K562 (cell line): ENCODE measurements around the gene NPAS2. TPM values are rescaled to one million over a fixed set of nuclear protein-coding genes. Genes with fewer than 3 reads are reported as not detected.
A peak's percentile ranks its signal among the peaks of the same experiment; 100 is the strongest.

Source experiments
- CBFB ChIP-seq: sonication (generic); formaldehyde crosslinking; IDR thresholded peaks from 2 replicates; pipeline ENCODE4 v1.4.0; 2020; ENCODE audit warnings: mild to moderate bottlenecking, missing genetic modification reagents
- HIVEP1 ChIP-seq: fragments of 250-450 bp; sonication (Bioruptor Pico); IDR thresholded peaks from 2 replicates; pipeline ENCODE4 v1.4.0; 2020; ENCODE audit warnings: mild to moderate bottlenecking
- HNRNPK ChIP-seq: fragments of 200-400 bp; formaldehyde crosslinking; IDR thresholded peaks from one replicate; pipeline ENCODE4 v1.6.1; 2018; ENCODE audit warnings: mild to moderate bottlenecking, low read depth, low read length; ENCODE audit not compliant: poor library complexity, severe bottlenecking
- KLF10 ChIP-seq: fragments of 250-450 bp; sonication (Bioruptor Pico); IDR thresholded peaks from 2 replicates; pipeline ENCODE4 v1.6.1; 2021; ENCODE audit warnings: matching md5 sums
- MCM2 ChIP-seq: fragments of 450-650 bp; IDR thresholded peaks from 2 replicates; pipeline ENCODE4 v1.6.1; 2017; ENCODE audit warnings: low read depth, mild to moderate bottlenecking
- MEF2A ChIP-seq: IDR thresholded peaks from 2 replicates; pipeline ENCODE4 v1.6.1; 2011; ENCODE audit warnings: low read depth, mild to moderate bottlenecking, low read length, moderate library complexity; ENCODE audit not compliant: control insufficient read depth
- MYNN ChIP-seq, 2 experiments: sonication (generic); formaldehyde crosslinking in 1 of 2; IDR thresholded peaks; 2 replicates each; pipeline versions ENCODE4 v1.5.0 to v1.6.1; 2016 to 2020; ENCODE audit warnings: antibody characterized with exemption in 1 of 2, missing genetic modification reagents in 1 of 2
- POLR3G ChIP-seq: IDR thresholded peaks from 2 replicates; pipeline ENCODE4 v1.6.1; 2011; ENCODE audit not compliant: insufficient read length, insufficient replicate concordance; ENCODE audit errors: extremely low read depth
- RAD21 ChIP-seq, 2 experiments: fragments of 250-450 bp in 1 of 2; fragments of 450-650 bp in 1 of 2; sonication (Bioruptor Pico) in 1 of 2; formaldehyde crosslinking in 1 of 2; IDR thresholded peaks in 1 of 2; conservative IDR thresholded peaks in 1 of 2; 2 replicates each; pipeline versions ENCODE4 v1.4.0 to v1.8.0; 2020 to 2022; ENCODE audit warnings: mild to moderate bottlenecking in 2 of 2, moderate library complexity in 1 of 2
- RBM15 ChIP-seq: fragments of 200-400 bp; formaldehyde crosslinking; IDR thresholded peaks from 2 replicates; pipeline ENCODE4 v1.6.1; 2018; ENCODE audit warnings: mild to moderate bottlenecking, low read length, moderate library complexity; ENCODE audit not compliant: insufficient read depth
- RBM39 ChIP-seq: fragments of 200-400 bp; formaldehyde crosslinking; optimal IDR thresholded peaks from 2 replicates; pipeline ENCODE3; 2018; ENCODE audit warnings: low read depth, low read length
- TEAD4 ChIP-seq, 2 experiments: sonication (generic) in 1 of 2; formaldehyde crosslinking in 1 of 2; IDR thresholded peaks; 2 replicates each; pipeline versions ENCODE4 v1.6.1 to v1.8.0; 2012 to 2022; ENCODE audit warnings: borderline replicate concordance in 1 of 2, inconsistent platforms in 1 of 2, low read length in 1 of 2, mild to moderate bottlenecking in 1 of 2, missing genetic modification reagents in 1 of 2
- U2AF2 ChIP-seq: fragments of 200-400 bp; formaldehyde crosslinking; optimal IDR thresholded peaks from 2 replicates; pipeline ENCODE3; 2017; ENCODE audit warnings: low read depth, mild to moderate bottlenecking, low read length
- polyA plus RNA-seq, 8 experiments: library from polyadenylated mRNA; depleted of rRNA in 4 of 8; stranded (reverse) in 5 of 8; unstranded in 3 of 8; fragments of >200 nt; fragmentation: Nextera tagmentation in 2 of 8; fragmentation: Illumina TruSeq in 1 of 8; extraction: Ambion mirVana in 2 of 8; extraction: Trizol in 1 of 8; gene quantifications; 2 replicates each; pipeline versions ENCODE4 v1.2.1 to v1.2.3, GENCODE V29; 2011 to 2014; ENCODE audit warnings: inconsistent platforms in 1 of 8, missing spikeins in 1 of 8
- total RNA-seq, 7 experiments: library from RNA; depleted of rRNA in 6 of 7; stranded (reverse); fragments of >200 nt in 6 of 7; fragmentation: Illumina TruSeq in 2 of 7; extraction: Trizol in 2 of 7; gene quantifications; 2 replicates each; pipeline versions ENCODE4 v1.2.1 to v1.2.3, GENCODE V29; 2011 to 2021; ENCODE audit warnings: low replicate concordance in 1 of 7
- TF ChIP-seq, protein P1 (sequence below), 2 experiments: fragments of 450-650 bp; formaldehyde crosslinking in 1 of 2; IDR thresholded peaks; 2 replicates each; pipeline versions ENCODE4 v1.4.0 to v1.6.1; 2014 to 2020; ENCODE audit warnings: mild to moderate bottlenecking in 2 of 2, borderline replicate concordance in 1 of 2, low read depth in 1 of 2
- TF ChIP-seq, protein P2 (sequence below): fragments of 250-450 bp; sonication (Bioruptor Pico); IDR thresholded peaks from 2 replicates; pipeline ENCODE4 v1.8.0; 2021; ENCODE audit warnings: mild to moderate bottlenecking, moderate library complexity
- TF ChIP-seq, protein P3 (sequence below), 2 experiments: fragments of 250-450 bp in 1 of 2; fragments of 450-650 bp in 1 of 2; sonication (Bioruptor Pico) in 1 of 2; IDR thresholded peaks; 2 replicates each; pipeline versions ENCODE4 v1.6.1 to v1.8.0; 2016 to 2021; ENCODE audit warnings: mild to moderate bottlenecking in 2 of 2, moderate library complexity in 2 of 2, missing compliant biosample characterization in 1 of 2, missing genetic modification characterization in 1 of 2

The NPAS2 gene
- total and polyA plus RNA-seq, 9 of the 15 experiments (the other 6 are each of a cell fraction or from before 2014, with no cell fraction given) = 0.06 to 0.29 (median 0.07) TPM; not detected in 5

DNA sequence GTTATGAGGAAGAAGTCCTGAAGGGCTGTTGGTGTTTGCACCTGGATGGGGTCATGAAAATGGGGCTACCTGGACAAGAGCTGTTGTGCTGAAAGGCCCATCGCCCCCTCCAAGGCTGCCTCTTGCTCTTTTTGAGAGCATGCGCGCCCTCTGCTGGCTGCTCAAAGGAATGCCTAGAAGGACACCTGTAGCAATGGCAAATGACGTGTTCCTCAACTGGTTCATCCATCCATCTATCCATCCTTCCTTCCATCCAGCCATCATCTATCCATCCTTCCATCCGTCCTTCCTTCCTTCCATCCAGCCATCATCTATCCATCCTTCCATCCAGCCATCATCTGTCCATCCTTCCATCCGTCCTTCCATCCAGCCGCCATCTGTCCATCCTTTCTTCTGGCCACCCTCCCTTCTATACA is 165.0 kb downstream of the NPAS2 start (continued):
- TF ChIP-seq RBM15 = no peak
- no peak for TF ChIP-seq HNRNPK
- TF ChIP-seq U2AF2 = no peak
- TF ChIP-seq POLR3G = no peak
- no peak for TF ChIP-seq RBM39
- no peak for TF ChIP-seq HIVEP1
- TF ChIP-seq KLF10 (CRISPR knock-in tag) = no peak
- no peak for TF ChIP-seq CBFB (CRISPR knock-in tag)
- TF ChIP-seq, protein P1, sequence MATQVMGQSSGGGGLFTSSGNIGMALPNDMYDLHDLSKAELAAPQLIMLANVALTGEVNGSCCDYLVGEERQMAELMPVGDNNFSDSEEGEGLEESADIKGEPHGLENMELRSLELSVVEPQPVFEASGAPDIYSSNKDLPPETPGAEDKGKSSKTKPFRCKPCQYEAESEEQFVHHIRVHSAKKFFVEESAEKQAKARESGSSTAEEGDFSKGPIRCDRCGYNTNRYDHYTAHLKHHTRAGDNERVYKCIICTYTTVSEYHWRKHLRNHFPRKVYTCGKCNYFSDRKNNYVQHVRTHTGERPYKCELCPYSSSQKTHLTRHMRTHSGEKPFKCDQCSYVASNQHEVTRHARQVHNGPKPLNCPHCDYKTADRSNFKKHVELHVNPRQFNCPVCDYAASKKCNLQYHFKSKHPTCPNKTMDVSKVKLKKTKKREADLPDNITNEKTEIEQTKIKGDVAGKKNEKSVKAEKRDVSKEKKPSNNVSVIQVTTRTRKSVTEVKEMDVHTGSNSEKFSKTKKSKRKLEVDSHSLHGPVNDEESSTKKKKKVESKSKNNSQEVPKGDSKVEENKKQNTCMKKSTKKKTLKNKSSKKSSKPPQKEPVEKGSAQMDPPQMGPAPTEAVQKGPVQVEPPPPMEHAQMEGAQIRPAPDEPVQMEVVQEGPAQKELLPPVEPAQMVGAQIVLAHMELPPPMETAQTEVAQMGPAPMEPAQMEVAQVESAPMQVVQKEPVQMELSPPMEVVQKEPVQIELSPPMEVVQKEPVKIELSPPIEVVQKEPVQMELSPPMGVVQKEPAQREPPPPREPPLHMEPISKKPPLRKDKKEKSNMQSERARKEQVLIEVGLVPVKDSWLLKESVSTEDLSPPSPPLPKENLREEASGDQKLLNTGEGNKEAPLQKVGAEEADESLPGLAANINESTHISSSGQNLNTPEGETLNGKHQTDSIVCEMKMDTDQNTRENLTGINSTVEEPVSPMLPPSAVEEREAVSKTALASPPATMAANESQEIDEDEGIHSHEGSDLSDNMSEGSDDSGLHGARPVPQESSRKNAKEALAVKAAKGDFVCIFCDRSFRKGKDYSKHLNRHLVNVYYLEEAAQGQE (IDR thresholded peaks at IDR 0.05; ENCODE audit: borderline replicate concordance) = peak; percentile 92
- TF ChIP-seq, protein P1 (CRISPR knock-in tag; IDR thresholded peaks at IDR 0.05; ENCODE audit: low read depth) = no peak
- TF ChIP-seq TEAD4 (IDR thresholded peaks at IDR 0.05; ENCODE audit: low read length) = no peak
- no peak for TF ChIP-seq TEAD4 (CRISPR knock-in tag; IDR thresholded peaks at IDR 0.05; ENCODE audit: borderline replicate concordance)
- TF ChIP-seq, protein P2, sequence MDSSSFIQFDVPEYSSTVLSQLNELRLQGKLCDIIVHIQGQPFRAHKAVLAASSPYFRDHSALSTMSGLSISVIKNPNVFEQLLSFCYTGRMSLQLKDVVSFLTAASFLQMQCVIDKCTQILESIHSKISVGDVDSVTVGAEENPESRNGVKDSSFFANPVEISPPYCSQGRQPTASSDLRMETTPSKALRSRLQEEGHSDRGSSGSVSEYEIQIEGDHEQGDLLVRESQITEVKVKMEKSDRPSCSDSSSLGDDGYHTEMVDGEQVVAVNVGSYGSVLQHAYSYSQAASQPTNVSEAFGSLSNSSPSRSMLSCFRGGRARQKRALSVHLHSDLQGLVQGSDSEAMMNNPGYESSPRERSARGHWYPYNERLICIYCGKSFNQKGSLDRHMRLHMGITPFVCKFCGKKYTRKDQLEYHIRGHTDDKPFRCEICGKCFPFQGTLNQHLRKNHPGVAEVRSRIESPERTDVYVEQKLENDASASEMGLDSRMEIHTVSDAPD (CRISPR knock-in tag) = no peak
- TF ChIP-seq RAD21 (CRISPR knock-in tag; conservative IDR thresholded peaks at IDR 0.05 in 1 of 2, IDR thresholded peaks at IDR 0.05 in 1 of 2) = peak; percentile 90 to 96
- no peak for TF ChIP-seq MEF2A
- TF ChIP-seq MCM2 = no peak
- no peak for TF ChIP-seq MYNN (IDR thresholded peaks at IDR 0.05)
- no peak for TF ChIP-seq MYNN (CRISPR knock-in tag; IDR thresholded peaks at IDR 0.05)
- TF ChIP-seq, protein P3, sequence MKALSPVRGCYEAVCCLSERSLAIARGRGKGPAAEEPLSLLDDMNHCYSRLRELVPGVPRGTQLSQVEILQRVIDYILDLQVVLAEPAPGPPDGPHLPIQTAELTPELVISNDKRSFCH (CRISPR knock-in tag; IDR thresholded peaks at IDR 0.05) = no peak
- TF ChIP-seq, protein P3 (tag; IDR thresholded peaks at IDR 0.05) = no peak
